Stimulated activated CD8-positive, alpha-beta memory T cell treated with anti-CD3 and anti-CD28 coated beads, Interleukin-7, amount 100 ng/mL, for 4 hours (primary cell): ENCODE results near the gene FPGT.
"Not testable (repeated sequence)": the region's sequence is repeated elsewhere in the genome, so short reads cannot be mapped to it uniquely, and the experiment has no call there.

Source experiments
- DNase-seq, 2 donors: peaks; one replicate each; pipeline ENCODE4 v3.0.0-alpha.2; 2020; ENCODE audit warnings: low read depth in 2 of 2

FPGT gene

DNA sequence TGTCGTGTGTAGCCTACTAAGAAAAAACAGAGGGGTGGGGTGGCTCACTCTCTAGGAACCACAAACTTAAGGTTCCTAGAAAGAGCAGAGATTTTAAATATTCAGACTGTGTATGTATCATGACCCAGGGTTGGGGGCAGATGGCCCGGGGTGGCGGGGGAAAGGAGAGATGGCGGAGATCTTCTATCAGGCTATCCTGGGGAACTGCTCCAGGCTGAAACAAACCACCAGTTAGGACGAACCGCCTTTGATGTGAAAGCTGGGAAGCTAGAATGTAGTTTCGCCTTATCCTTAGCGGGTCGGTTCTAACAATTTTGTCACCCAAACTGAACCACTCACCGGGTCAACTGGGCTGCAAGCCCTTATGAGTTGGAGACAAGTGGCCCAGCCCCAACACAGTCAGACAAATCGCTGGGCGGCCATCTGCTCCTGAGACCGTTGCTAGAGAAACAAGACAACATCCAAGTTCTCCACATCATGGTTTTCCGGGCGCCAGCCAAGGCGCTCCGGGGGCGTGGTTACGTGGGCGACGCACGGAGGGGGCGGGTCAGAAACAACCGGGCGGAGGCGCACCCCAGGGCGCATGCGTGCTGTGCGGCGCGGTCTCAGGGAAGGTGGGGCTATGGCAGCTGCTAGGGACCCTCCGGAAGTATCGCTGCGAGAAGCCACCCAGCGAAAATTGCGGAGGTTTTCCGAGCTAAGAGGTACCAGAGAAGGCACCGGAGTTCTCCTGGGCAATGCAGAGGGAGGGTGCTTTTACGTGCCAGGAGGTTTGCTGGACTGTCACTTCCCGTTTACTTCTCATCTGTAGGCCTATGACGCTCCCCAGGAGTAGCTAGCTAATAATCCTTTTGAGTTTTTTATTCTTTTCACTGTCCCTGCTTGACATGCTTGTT lies at the start of gene FPGT, which contains the start of gene LRRIQ3:
Gene FPGT, plus strand, starts transcription at position 586 of the 896 bp plus-strand sequence. Its CDS starts 37 bp downstream, at position 623.
Gene LRRIQ3, minus strand, starts transcription at position 520 of the 896 bp plus-strand sequence. CDS start 14,492 bp downstream, outside the sequence.
- peak; percentile 89 to 94 for DNase-seq

DNA sequence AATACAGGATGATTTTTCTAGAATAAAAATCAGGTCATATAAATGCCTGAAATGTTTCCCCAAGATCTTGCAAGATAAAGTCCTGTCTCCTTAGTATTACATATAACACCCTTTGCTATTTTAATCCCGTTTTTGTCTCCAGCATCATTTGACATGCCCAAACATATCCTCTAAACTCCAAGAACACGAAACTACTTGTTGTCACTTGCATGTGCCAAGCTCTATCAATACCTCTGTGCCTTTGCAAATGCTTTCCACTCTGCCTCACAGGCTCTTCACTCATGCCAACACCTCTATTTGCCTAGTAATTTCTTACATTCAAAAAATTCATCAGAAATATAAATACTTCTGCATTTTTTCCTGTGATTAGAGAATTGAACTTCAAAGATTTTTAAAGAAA lies 38.0 kb upstream of the FPGT start:
- DNase-seq: no peak

DNA sequence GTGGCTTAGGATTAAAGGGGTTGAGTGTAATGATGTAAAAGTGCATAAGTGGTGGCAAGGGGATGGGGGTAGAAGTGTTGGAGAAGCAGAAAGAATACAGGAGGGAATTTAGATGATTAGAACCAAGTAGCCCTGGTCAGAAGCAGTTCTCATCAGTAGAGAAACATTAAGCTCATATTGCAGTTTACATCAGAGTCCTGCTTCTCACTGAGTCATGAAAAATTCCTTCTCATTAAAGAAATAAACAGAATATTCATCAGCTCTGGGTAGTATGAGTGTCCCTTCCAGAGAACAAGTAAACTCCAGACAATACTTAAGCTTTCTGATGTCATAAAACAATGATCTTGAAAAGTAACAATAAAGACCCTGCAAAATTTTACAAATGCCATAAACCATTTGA lies 36.5 kb upstream of the FPGT start:
- DNase-seq: no peak

DNA sequence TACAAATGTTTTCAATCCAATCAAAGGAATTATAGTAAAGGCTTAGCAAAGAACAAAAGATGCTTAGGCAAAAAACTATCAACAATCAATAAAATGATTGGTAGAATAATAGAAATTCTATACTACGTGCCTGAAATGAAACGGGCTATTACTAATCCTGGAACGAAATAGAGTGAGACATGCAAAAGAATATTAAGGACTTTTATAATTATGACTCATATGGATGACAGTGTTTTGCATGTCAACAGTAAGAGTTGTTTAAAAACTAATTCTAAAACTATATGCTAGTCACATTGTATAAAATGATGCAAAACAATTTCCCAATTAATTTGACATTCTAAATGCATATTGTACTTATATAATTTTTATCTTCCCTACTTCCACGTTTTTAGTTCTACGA lies 35.7 kb upstream of the FPGT start:
- DNase-seq: no peak

DNA sequence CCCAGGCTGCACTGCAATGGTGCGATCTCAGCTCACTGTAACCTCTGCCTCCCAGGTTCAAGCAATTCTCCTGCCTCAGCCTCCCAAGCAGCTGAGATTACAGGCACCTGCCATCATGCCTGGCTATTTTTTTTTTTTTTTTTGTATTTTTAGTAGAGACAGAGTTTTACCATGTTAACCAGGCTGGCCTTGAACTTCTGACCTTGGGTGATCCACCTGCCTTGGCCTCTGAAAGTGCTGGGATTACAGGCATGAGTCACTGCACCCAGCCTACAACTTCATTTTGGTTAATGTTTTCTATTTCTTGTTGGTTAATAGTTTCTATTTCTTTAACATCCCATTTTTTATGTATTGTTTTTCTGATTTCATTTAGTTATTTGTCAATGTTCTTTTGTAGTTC lies 23.6 kb upstream of the FPGT start:
- DNase-seq: not testable (repeated sequence)

DNA sequence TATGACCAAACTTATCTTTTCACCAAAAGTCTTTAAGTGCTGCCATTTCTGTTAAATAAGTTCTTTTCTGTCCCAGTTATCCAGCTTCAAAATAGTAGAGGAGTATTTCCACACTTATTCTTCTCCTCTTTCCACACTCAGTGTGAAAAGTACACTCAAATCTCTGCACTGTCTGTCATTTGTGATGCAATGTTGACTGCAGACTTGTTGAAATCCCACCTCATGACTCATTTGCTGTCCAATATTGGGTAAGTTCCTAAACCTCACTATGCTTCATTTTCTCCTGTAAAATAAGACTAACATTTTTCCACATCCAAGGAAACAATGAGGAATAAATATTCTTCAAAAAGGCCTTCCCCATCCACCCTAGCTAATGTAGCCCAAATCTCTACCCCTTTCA lies 17.6 kb upstream of the FPGT start:
- DNase-seq: no peak

DNA sequence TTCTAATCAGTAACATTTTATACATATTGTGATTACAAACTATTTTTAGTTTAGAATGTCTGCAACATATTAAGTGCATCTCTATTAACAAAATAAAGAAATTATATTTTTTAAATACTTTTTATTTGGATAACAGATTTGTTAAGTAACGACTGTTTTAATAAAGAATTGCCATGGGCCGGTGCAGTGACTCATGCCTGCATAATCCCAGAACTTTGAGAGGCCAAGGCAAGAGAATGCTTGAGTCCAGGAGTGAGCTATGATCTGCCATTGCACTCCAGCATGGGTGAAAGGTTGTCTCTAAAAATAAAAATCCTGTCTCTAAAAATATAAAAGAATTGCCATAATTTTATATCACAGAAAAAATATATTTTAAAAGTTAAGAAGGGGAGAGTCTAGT lies 4.1 kb upstream of the FPGT start:
- DNase-seq: no peak

DNA sequence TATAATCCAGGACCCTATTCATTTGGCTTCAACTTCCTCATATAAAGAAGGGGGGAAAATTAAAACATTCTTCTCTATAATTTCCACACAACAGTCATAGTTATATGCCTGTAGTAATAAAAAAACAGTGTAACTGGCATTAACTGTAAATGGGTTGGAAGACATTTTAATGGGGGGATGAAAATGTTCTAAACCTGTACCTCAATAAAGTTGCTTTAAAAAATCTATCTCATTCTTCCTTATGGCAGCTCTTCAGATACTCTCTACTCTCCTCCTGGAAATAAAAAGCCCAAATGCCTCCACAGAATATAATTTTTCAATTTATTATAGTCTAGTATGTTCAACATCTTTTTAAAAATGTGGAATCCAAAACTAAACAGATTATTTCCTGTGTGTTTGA lies 2.7 kb upstream of the FPGT start:
- DNase-seq: no peak

DNA sequence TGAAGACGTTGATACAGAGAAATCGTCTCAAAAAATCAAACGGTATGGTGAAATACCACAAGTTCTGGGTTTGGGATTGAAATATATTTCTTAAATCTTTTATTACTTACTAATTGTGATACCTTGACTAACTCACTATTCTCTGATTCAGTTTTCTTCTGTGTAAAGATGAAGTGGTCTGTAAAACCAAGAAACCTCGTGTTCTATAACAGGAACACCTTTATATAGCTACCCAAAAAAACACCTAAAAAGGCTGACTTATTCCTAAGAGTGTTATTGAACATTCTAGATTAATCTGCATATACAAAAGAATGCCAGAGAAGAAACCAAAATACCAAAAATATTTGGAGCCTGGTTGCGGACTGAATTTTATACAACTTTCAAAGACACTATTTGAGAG lies 787 bp upstream of the FPGT start:
- DNase-seq: no peak

DNA sequence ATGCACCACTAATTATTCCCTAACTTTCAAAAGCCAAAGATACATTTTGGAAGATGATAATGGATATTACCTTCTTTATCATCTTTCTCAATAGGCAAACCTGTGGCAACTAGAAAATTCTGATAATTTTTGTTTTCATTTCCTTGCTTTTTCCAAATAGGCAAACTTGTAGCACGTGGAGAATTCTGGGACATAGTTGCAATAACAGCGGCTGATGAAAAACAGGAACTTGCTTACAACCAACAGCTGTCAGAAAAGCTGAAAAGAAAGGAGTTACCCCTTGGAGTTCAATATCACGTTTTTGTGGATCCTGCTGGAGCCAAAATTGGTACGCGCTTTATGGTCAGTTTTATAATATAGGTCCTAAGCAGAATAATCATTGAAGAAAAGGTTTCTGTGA lies 1.5 kb downstream of the FPGT start:
- DNase-seq: no peak

DNA sequence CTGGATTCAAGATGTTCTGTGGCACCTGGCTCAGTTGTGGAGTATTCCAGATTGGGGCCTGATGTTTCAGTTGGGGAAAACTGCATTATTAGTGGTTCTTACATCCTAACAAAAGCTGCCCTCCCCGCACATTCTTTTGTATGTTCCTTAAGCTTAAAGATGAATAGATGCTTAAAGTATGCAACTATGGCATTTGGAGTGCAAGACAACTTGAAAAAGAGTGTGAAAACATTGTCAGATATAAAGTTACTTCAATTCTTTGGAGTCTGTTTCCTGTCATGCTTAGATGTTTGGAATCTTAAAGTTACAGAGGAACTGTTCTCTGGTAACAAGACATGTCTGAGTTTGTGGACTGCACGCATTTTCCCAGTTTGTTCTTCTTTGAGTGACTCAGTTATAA lies 7.2 kb downstream of the FPGT start:
- no peak for DNase-seq

DNA sequence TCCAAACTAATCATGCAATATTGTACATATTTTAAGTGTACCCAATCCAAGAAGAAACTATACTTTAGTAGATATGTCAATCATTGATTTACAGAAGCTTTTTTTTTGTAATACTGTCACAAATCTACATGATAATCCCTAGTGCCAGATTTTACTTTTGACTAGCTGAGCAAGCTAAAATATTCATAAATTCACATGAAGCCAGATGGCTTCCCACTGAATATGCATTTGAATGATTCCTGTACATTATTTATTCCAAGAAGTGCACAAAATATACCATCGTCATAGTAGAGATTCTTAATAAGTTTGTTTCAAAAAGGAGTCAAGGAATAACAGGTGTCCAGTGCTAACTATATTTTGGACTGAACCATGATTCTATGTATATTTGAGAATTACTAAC lies 17.2 kb downstream of the FPGT start:
- DNase-seq: no peak

DNA sequence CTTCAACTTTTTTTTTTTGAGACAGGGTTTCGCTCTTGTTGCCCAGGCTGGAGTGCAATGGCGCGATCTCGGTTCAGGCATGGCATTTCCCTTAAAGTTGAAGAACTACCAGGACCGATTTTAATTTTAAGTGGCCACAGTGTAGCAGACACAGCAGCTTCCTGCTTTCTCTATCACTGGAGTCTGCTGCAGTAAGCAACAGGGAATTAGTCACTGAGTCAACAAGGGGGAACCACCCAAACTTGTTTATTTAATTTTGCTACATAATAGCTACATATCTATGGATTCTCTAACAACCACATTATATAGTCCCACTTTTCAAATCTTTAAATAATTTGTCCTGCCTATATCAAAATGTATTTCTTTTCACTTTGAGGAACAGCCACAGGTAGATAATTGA lies 24.7 kb downstream of the FPGT start:
- no peak for DNase-seq

DNA sequence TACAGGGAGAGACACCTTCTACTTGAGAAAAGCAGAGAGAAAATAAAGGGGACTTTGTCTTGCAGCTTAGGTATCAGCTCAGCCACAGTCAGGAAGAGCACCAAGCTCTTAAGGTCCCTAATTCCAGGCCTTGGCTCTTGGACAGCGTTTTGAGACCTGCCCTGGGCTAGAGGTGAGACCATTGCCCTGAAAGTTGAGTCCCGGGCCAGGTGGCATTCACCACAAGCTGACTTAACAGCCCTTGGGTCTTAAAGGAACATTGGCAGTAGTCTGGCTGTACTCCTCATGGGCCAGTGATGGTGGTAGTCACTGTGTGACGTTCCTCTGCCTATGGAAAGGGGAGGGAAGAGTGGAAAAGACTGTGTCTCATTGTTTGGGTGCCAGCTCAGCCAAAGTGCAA lies 25.4 kb downstream of the FPGT start:
- no peak for DNase-seq

DNA sequence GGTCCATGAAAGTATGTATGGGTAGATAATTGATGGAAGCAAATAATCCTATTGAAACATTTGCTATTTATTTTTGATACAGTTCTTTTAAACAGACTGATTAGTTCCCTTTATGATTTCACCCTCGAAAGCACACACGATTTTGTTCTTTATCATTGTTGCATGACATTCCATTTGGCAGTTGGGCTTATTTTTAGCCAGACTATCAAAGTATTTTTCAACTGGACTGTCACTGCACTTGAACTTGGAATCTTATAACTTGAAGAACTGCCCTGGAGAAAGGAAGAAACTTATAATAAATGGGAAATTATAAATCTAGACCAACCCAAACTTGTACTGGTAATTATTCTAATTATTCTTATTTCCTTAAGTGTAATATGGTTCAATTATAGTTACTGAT lies 37.1 kb downstream of the FPGT start, which contains the start of gene TNNI3K:
Gene TNNI3K, plus strand, starts transcription at position 235 of the 400 bp plus-strand sequence. Its CDS starts 65 bp downstream, at position 300.
- no peak for DNase-seq

DNA sequence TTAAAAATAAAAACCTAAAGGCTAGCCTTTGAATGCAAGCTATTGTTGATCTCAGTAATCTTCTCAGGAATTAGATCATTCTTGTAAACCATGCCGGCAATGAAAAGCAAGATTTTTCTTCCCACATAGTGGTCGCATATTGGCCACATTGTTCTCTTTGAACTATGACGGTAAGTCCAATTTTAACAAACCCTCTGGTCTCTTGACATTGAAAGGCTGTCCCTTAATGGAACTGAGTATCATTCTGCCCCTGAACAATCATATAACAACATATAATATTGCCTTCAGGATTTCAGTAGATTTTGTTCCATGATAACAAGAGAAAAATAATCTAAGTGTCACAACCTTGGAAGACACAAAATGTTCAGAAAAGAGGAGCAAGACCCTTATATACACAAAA lies 38.4 kb downstream of the FPGT start:
- DNase-seq: no peak

DNA sequence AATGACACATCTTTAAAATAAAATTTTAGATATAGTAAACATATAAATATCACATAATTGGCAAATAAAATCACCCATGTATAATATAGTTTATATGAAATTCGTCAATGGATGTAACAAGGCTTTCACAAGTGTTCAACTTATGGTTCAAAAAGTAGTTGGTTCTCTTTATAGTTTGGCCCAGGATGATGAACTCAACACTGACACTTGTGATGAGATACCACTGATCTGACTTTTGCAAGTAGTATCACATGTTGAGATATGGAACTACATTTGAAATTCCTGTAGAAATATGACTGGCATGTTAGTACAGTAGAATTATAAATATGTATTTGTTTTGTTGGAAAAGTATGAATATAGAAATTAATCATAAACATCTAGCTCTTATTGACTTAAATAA lies 39.0 kb downstream of the FPGT start:
- DNase-seq: no peak

DNA sequence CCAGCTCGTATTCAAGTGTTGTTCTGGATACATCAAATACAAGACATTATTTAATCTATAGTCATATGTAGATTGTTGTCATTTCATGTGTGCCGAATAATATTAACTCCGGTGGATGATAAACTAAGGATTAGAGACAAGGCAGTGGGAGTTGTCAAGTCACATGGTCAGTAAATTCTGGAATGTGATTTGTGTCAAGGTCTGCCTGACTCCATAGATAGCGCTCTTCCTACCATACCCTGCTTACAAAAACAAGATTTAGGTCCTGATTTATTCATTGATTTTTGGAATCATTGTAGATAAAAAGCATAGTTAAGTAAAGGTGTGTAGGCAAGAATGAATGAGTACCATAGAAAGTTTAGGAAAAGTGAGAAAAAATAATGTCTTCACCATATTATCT lies 39.7 kb downstream of the FPGT start:
- DNase-seq: no peak

DNA sequence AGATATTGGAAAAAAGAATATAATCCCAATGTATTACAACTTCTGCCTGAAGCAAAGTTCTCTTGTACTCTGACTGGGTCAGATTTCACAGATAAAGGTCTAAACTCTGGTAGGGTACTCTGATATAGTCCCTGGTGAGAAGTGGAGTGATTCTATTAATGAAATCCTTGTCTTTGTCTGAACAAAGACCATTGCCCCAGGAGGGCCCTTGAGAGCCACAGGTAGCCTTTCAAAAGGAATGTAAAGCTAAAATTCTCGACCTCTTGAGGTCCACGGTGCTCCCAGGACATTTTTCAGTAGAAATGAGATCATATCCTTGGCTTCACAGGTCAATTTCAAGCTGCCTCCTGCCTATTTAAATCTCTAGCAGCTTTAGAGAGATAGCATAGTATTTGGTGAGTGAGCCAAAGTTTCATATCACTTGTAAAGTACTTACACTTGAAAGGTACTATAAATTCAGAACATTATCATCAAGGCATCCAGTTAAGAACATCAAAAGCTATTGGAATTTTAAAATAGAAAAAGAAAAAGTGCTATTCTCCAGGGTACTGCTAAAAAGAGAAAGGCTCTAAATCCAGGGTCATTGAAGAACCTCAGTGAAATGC lies 47.2 kb downstream of the FPGT start:
- no peak for DNase-seq

DNA sequence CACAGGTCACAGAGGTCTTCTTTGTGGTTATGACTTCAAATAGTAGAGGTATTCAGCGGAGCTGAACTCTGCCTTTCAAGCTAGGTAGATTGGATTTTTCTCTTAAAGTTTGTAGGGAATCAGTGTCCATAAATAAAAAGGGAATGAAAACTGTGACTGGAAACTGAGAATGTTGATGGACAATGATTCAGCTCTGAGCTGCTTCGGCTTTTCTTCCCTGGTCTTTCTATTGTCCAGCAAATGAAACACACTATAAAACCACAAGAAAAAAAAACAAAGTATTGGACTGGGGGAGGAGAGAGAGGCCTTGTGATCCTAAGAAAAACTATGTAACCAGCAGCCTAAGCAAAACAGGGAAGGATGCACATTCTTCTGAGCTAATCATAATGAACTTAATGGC lies 48.3 kb downstream of the FPGT start:
- DNase-seq: no peak

DNA sequence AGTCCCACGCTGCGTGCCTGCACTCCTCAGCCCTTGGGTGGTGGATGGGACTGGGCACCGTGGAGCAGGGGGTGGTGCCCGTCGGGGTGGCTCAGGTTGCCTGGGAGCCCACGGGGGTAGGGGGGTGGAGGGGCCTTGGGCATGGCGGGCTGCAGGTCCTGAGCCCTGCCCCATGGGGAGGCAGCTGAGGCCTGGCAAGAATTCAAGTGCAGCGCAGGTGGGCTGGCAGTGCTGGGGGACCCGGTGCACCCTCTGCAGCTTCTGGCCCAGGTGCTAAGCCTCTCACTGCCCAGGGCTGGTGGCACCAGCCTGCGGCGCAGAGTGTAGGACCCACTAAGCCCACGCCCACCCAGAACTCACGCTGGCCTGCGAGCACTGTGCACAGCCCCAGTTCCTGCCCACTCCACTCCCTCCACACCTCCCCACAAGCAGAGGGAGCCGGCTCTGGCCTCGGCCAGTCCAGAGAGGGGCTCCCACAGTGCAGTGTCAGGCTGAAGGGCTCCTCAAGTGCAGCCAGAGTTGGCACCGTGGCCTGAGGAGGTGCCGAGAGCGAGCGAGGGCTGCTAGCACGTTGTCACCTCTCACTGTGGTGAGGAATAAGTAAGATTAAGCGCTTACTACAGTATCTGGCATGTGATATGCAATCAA lies 50.0 kb downstream of the FPGT start:
- DNase-seq: no peak

DNA sequence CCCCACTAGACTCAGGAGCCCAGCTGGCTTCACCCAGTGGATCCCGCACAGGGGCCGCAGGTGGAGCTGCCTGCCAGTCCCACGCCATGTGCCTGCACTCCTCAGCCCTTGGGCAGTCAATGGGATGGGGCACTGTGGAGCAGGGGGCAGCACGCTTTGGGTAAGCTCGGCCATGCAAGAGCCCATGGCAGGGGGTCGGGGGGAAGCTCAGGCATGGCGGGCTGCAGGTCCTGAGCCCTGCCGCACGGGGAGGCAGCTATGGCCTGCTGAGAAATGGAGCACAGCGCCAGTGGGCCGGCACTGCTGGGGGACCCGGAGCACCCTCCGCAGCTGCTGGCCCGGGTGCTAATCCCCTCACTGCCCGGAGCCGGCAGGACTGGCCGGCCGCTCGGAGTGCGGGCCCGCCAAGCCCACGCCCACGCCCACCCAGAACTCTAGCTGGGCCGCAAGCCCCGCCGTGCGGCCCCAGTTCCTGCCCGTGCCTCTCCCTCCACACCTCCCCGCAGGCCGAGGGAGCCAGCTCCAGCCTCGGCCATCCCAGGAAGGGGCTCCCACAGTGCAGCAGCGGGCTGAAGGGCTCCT lies 55.3 kb downstream of the FPGT start:
- DNase-seq: not testable (repeated sequence)
